Measurements from ENCODE around the gene CORO2B. TPM values are rescaled to one million over a fixed set of nuclear protein-coding genes. Genes with fewer than 3 reads are reported as not detected.

CORO2B gene
- polyA plus RNA-seq, 3 donors, result 0.03 TPM; not detected in 2

- peaks cover 0 to 3% (median 0%) of the 10 kb centered on the region in 7 donors for H3K9me3 Mint-ChIP-seq
Observed at GRCh38 chr15:68580883-68581155, 2.0 kb downstream of the CORO2B start.

GRCh38 chr15:68581725-68582124, 2.9 kb downstream of the CORO2B start:
- no peak overlapping the region for H3K27ac Mint-ChIP-seq
- peaks cover 29 to 48% (median 31%) of the 10 kb centered on the region in 3 donors for H3K27me3 Mint-ChIP-seq (ENCODE audit: low read depth in 3 of 3)
- Histone ChIP-seq H3K36me3 (replicated peaks in 1 of 2; ENCODE audit: control insufficient read depth in 1 of 2, insufficient read depth in 2 of 2, low read length in 2 of 2) (no peaks in the 10 kb centered on the region), H4K20me1 (ENCODE audit: insufficient read depth, low read length) (no peaks in the 10 kb centered on the region), H3K4me2 (replicated peaks; ENCODE audit: extremely low read depth, low read length, poor library complexity, severe bottlenecking) (no peak overlapping the region), H3K4me1 (ENCODE audit: control insufficient read depth in 1 of 2, insufficient read depth in 2 of 2, low read length in 2 of 2) (peaks cover 16 to 20% of the 10 kb centered on the region in 2 donors), H3K9ac (ENCODE audit: insufficient read depth, low read length, poor library complexity, severe bottlenecking) (no peak overlapping the region), H3K27me3 (ENCODE audit: control insufficient read depth in 2 of 2, insufficient read depth in 2 of 2, low read length in 2 of 2) (peaks cover 9 to 30% of the 10 kb centered on the region in 2 donors), H3K9me3 (replicated peaks in 1 of 2; ENCODE audit: control insufficient read depth in 1 of 2, insufficient read depth in 1 of 2, low read length in 2 of 2) (peaks cover 0 to 5% of the 10 kb centered on the region in 2 donors), H2AFZ (ENCODE audit: insufficient read depth, low read depth, low read length, poor library complexity, severe bottlenecking) (no peak overlapping the region), H3K4me3 (replicated peaks in 1 of 3; ENCODE audit: low read depth in 2 of 3, low read length in 3 of 3) (no peak overlapping the region), H3K79me2 (ENCODE audit: insufficient read depth, low read length) (no peaks in the 10 kb centered on the region), H3K27ac (ENCODE audit: low read depth in 1 of 2, low read length in 2 of 2) (no peak overlapping the region)
- no peak overlapping the region for H3K4me3 Mint-ChIP-seq
- no peak for TF ChIP-seq CTCF (IDR thresholded peaks at IDR 0.05)
- H3K36me3 Mint-ChIP-seq, result peaks cover 3 to 8% of the 10 kb centered on the region in 2 donors
- WGBS (ENCODE audit: insufficient coverage), result 72% methylated on average over 4 of the region's 5 CpGs
- intact Hi-C loops (cut with micrococcal nuclease), result no loop called here
- peaks cover 20% of the 10 kb centered on the region for H3K4me1 Mint-ChIP-seq
- DNase-seq, result no peak
- H3K9me3 Mint-ChIP-seq, result peaks cover 0 to 3% (median 0%) of the 10 kb centered on the region in 7 donors

More at GRCh38 chr15:68580883-68581155, 2.0 kb downstream of the CORO2B start:
- no peak overlapping the region for H3K4me3 Mint-ChIP-seq
- H3K9me3 ChIP-seq (replicated peaks in 1 of 2; ENCODE audit: control insufficient read depth in 1 of 2, insufficient read depth in 1 of 2, low read length in 2 of 2), result peaks cover 0 to 5% of the 10 kb centered on the region in 2 donors
- peaks cover 3 to 8% of the 10 kb centered on the region in 2 donors for H3K36me3 Mint-ChIP-seq
- no peak overlapping the region for H3K9ac ChIP-seq (ENCODE audit: insufficient read depth, low read length, poor library complexity, severe bottlenecking)
- no peak overlapping the region for H3K27ac ChIP-seq (ENCODE audit: low read depth in 1 of 2, low read length in 2 of 2)
- intact Hi-C loops (cut with micrococcal nuclease), result no loop called here
- no peaks in the 10 kb centered on the region for H4K20me1 ChIP-seq (ENCODE audit: insufficient read depth, low read length)
- no peak for TF ChIP-seq CTCF (IDR thresholded peaks at IDR 0.05)
- H3K27ac Mint-ChIP-seq, result peak overlapping the region in 1 of 7 donors; percentile 44
- no peak for DNase-seq
- H3K4me1 ChIP-seq (ENCODE audit: control insufficient read depth in 1 of 2, insufficient read depth in 2 of 2, low read length in 2 of 2), result peaks cover 16 to 22% of the 10 kb centered on the region in 2 donors
- no peak overlapping the region for H3K4me2 ChIP-seq (replicated peaks; ENCODE audit: extremely low read depth, low read length, poor library complexity, severe bottlenecking)
- no peaks in the 10 kb centered on the region for H3K79me2 ChIP-seq (ENCODE audit: insufficient read depth, low read length)
- peaks cover 9 to 30% of the 10 kb centered on the region in 2 donors for H3K27me3 ChIP-seq (ENCODE audit: control insufficient read depth in 2 of 2, insufficient read depth in 2 of 2, low read length in 2 of 2)
- H3K4me1 Mint-ChIP-seq, result peaks cover 19% of the 10 kb centered on the region
- 88% methylated on average over 1 of the region's 1 CpG for WGBS (ENCODE audit: insufficient coverage)
- H3K36me3 ChIP-seq (replicated peaks in 1 of 2; ENCODE audit: control insufficient read depth in 1 of 2, insufficient read depth in 2 of 2, low read length in 2 of 2), result no peaks in the 10 kb centered on the region
- H3K27me3 Mint-ChIP-seq (ENCODE audit: low read depth in 3 of 3), result peaks cover 32 to 57% (median 34%) of the 10 kb centered on the region in 3 donors
- H3K4me3 ChIP-seq (replicated peaks in 1 of 3; ENCODE audit: low read depth in 2 of 3, low read length in 3 of 3), result no peak overlapping the region
- H2AFZ ChIP-seq (ENCODE audit: insufficient read depth, low read depth, low read length, poor library complexity, severe bottlenecking), result no peak overlapping the region

Measured in CD14-positive monocyte (primary cell).